HG03175 (cell line): Measurements from ENCODE around the gene AMOTL2.

Experiments
- ATAC-seq: cut with Tn5 transposase; IDR thresholded peaks from one replicate; pipeline ENCODE4 v1.9.1; 2021; ENCODE audit warnings: mild to moderate bottlenecking, moderate library complexity; ENCODE audit not compliant: unreplicated experiment

AMOTL2 gene

GRCh38 chr3:134337071-134337482 is 37.2 kb downstream of the AMOTL2 start:
- no peak for ATAC-seq

- ATAC-seq = no peak
Observed at GRCh38 chr3:134336587-134336986, 37.7 kb downstream of the AMOTL2 start.

GRCh38 chr3:134334901-134335280 is 39.4 kb downstream of the AMOTL2 start:
- no peak for ATAC-seq

- no peak for ATAC-seq
Observed at GRCh38 chr3:134334231-134334900, 39.9 kb downstream of the AMOTL2 start.

- ATAC-seq = no peak
Observed at GRCh38 chr3:134333522-134334181, 40.6 kb downstream of the AMOTL2 start.

GRCh38 chr3:134332344-134332743 is 41.9 kb downstream of the AMOTL2 start:
- no peak for ATAC-seq

- ATAC-seq = no peak
Observed at GRCh38 chr3:134331811-134332199, 42.4 kb downstream of the AMOTL2 start.

GRCh38 chr3:134330883-134331810 is 43.1 kb downstream of the AMOTL2 start:
- no peak for ATAC-seq

- ATAC-seq = no peak
Observed at GRCh38 chr3:134328846-134329245, 45.4 kb downstream of the AMOTL2 start.

- no peak for ATAC-seq
Observed at GRCh38 chr3:134328147-134328591, 46.1 kb downstream of the AMOTL2 start.

- ATAC-seq = no peak
Observed at GRCh38 chr3:134327594-134327975, 46.7 kb downstream of the AMOTL2 start.

GRCh38 chr3:134326760-134327593 is 47.3 kb downstream of the AMOTL2 start:
- no peak for ATAC-seq

- ATAC-seq = no peak
Observed at GRCh38 chr3:134326126-134326525, 48.1 kb downstream of the AMOTL2 start.

GRCh38 chr3:134325706-134326105 is 48.5 kb downstream of the AMOTL2 start:
- no peak for ATAC-seq

- ATAC-seq = no peak
Observed at GRCh38 chr3:134325061-134325705, 49.1 kb downstream of the AMOTL2 start.

- ATAC-seq = no peak
Observed at GRCh38 chr3:134323966-134324962, 50.0 kb downstream of the AMOTL2 start.

GRCh38 chr3:134322286-134322685 is 52.0 kb downstream of the AMOTL2 start:
- no peak for ATAC-seq

GRCh38 chr3:134320749-134321148 is 53.5 kb downstream of the AMOTL2 start:
- ATAC-seq = no peak

- ATAC-seq = no peak
Observed at GRCh38 chr3:134319931-134320330, 54.3 kb downstream of the AMOTL2 start.
